ENCODE results near the gene RALGAPA2.

The RALGAPA2 gene

DNA sequence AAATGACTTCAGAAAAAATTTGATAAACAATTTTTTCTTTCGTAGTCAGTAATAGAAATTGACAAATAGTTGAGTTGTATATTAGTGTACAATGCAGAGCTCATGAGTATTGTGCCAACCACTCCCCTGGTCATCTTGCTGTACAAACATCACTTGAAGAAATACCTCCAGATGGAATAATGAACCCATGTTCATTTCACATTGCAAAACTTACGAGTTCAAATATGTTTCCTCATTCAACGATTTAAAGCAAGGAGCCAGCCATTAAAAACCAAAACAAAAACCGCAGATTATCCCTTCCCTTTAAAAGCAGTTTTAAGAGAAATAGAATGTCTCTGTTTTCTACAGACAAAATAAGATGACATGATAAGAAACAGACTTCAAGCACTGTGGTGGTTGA is 62.5 kb downstream of the RALGAPA2 start:
- DNase-seq (ENCODE audit: low read depth) = no peak
- no peak overlapping the region for H3K4me3 ChIP-seq (ENCODE audit: low read depth, low read length)

- no peak for DNase-seq (ENCODE audit: low read depth)
- no peak overlapping the region for H3K4me3 ChIP-seq (ENCODE audit: low read depth, low read length)
Measured at GRCh38 chr20:20643927-20644326, 68.5 kb downstream of the RALGAPA2 start.

GRCh38 chr20:20641783-20642182 is 70.7 kb downstream of the RALGAPA2 start:
- no peak overlapping the region for H3K4me3 ChIP-seq (ENCODE audit: low read depth, low read length)
- DNase-seq (ENCODE audit: low read depth) = no peak

DNA sequence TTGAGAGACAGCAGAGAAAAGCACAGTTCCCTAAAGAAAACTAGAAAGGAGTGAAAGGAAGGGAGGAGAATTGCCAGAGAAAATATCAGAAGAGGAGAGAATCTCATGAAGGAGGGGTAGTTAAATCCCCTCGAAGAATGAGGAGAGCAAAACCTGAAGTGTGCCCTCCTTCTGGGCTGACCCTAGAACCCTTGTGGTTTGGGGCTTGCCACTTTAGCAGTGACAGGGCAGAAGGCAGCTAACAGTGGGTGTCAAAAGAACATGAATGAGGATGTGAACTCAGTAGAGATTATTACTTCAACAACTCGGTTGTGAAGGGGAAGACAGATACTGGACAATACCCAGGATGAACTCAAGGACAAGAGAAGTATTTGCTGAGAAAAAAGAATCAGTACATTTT is 73.6 kb downstream of the RALGAPA2 start:
- H3K4me3 ChIP-seq (ENCODE audit: low read depth, low read length) = no peak overlapping the region
- no peak for DNase-seq (ENCODE audit: low read depth)

DNA sequence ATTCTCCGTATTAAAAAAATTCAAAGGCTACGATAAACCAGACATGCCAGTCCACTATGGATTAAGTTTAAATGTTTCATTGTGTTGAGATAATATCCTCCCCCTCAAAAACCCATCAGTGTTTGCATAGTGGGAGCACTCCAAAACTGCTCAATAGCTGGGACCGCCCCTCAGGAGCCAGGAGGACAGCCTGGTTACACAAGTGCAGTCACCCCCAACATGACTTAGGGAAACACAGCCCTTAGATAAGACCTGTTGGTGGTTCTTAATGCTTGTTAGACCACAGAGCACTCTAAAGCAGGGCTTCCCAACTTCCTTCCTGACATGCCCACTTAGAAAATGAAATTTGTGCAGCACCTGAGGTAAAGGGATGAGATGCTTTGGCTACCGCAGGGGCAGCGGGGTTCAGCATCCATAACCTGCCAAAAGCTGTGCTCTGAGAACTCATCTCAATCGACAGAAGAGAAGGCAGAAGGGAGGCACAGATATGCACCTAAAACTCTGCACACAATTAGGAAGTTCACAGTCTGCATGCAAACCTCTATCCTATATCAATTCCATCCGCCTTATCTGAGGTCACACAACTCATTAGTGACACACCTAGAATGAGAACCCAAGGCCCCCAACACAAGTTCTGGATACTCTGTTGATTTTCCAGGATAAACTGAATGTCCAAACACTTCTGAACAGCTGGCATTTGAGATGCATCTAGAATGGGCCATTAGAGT is 74.3 kb downstream of the RALGAPA2 start:
- H3K4me3 ChIP-seq (ENCODE audit: low read depth, low read length) = no peak overlapping the region
- no peak for DNase-seq (ENCODE audit: low read depth)

DNA sequence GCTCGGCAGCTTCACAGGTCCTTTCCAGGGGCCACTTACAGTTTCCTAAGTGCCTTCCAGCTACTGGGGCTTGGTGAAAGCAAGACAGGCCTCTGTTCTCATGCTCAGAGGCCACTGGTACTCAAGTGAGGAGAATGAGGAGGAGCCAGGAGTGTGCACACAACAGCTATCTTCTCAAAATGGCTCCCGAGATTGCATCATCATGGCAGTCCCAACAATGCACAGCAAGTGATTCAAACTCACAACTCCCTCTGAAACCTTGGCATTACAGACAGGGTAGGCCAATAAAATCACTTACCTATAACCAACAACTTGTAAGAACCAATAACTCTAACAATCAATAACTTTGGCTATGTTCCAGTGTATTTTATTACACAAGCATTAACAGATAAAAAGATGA is 77.4 kb downstream of the RALGAPA2 start:
- no peak overlapping the region for H3K4me3 ChIP-seq (ENCODE audit: low read depth, low read length)
- DNase-seq (ENCODE audit: low read depth) = no peak

DNA sequence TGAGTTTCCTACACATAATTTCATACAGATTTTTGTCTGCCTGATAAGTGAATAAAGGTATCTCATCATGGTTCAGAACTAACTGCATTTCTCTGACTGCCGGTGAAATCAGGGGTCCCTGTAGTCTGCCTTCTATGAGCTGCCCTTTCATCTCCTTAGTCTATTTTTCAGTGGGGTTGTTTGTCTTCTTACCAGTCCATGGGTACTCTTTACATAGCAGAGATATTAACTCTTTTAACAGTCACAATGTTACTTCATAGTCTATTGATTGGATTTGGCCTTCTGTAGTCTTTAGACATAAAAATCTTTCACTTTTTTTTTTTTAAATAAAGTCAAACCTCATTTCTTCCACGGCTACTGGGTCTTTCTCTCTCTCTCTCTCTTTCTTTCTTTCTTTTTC is 79.8 kb downstream of the RALGAPA2 start:
- DNase-seq (ENCODE audit: low read depth) = no peak
- H3K4me3 ChIP-seq (ENCODE audit: low read depth, low read length) = no peak overlapping the region

- no peak for DNase-seq (ENCODE audit: low read depth)
- H3K4me3 ChIP-seq (ENCODE audit: low read depth, low read length) = no peak overlapping the region
Measured at GRCh38 chr20:20630551-20630950, 81.9 kb downstream of the RALGAPA2 start.

- DNase-seq (ENCODE audit: low read depth) = no peak
- no peak overlapping the region for H3K4me3 ChIP-seq (ENCODE audit: low read depth, low read length)
Measured at GRCh38 chr20:20629556-20630188, 82.8 kb downstream of the RALGAPA2 start.

DNA sequence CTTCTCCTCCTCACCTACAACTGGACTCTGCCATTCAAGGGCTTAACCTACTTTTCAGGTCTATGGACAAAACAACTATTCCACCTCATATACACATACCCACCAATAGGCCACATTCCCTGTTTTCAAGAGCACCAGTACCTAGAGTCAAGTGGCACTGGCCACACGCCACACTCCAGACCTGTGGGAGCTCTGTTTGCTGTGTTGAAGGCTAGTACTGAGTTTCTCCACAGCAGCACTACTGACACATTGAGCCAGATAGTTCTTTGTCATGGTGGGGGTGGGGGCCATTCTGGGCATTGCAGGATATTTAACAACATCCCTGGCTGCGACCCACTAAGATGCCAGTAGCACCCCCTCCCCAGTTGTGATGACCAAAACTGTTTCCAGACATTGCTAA is 84.1 kb downstream of the RALGAPA2 start:
- no peak for DNase-seq (ENCODE audit: low read depth)
- no peak overlapping the region for H3K4me3 ChIP-seq (ENCODE audit: low read depth, low read length)

GRCh38 chr20:20627471-20627870 is 85.0 kb downstream of the RALGAPA2 start:
- DNase-seq (ENCODE audit: low read depth) = no peak
- H3K4me3 ChIP-seq (ENCODE audit: low read depth, low read length) = no peak overlapping the region

- DNase-seq (ENCODE audit: low read depth) = no peak
- no peak overlapping the region for H3K4me3 ChIP-seq (ENCODE audit: low read depth, low read length)
Measured at GRCh38 chr20:20624914-20625313, 87.5 kb downstream of the RALGAPA2 start.

- H3K4me3 ChIP-seq (ENCODE audit: low read depth, low read length) = no peak overlapping the region
- DNase-seq (ENCODE audit: low read depth) = no peak
Measured at GRCh38 chr20:20621195-20621594, 91.2 kb downstream of the RALGAPA2 start.

DNA sequence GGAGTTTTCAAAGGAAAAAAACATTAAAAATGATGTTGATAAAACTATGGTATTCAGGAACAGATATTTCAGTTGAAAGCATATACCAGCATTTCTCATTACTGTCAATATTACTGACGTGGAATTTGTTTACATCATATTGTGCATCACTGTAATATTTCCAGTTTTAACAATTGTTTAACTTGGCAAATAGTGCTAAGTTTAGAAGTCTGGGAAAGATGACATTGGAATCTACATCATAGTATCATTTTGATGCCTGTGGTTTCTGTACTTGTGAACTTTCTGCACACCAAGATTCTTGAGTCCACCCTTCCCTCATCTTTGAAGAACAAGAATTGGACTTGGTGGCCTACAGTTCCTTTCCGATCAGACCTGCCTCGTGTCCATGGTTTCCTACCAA is 98.1 kb downstream of the RALGAPA2 start:
- H3K4me3 ChIP-seq (ENCODE audit: low read depth, low read length) = no peak overlapping the region
- DNase-seq (ENCODE audit: low read depth) = no peak

DNA sequence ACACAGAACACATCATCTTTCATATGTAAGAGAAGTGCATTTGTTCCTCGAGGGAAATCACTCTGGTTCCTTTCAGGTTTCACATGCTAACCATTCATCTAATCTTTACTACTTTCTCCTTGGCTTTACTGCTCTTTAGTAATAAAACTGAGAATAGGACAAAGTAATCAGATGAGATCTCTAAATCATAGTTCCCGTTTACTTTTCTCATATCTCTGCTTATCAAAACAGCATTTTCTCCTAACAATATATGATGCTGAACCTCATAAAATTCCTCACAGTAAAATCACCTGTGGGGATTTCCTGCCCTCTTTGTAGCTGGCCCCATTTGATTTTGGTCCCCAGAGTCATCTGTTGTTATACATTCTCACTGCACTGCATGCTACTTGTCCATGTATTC is 100.2 kb downstream of the RALGAPA2 start:
- DNase-seq (ENCODE audit: low read depth) = no peak
- H3K4me3 ChIP-seq (ENCODE audit: low read depth, low read length) = no peak overlapping the region

DNA sequence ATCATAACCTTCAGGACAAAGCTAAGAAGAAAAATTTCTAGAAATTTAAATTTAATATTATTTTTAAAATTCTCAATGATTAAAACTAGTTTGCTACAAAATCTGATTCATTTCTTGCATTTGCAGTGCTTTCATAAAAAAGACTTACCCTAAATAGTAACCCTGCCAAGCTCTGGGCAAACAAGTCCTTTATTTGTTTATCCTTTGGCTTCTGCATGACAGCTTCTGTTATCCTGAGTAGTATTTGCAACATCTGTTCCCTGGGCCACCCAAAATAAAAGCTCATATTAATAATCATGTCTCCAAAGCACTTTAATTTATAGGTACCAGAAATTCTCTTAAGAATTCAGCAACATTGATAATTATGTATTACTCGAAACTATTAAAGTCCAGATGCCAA is 101.3 kb downstream of the RALGAPA2 start:
- no peak for DNase-seq (ENCODE audit: low read depth)
- no peak overlapping the region for H3K4me3 ChIP-seq (ENCODE audit: low read depth, low read length)

- DNase-seq (ENCODE audit: low read depth) = no peak
- no peak overlapping the region for H3K4me3 ChIP-seq (ENCODE audit: low read depth, low read length)
Measured at GRCh38 chr20:20609522-20609921, 102.9 kb downstream of the RALGAPA2 start.

- no peak for DNase-seq (ENCODE audit: low read depth)
- no peak overlapping the region for H3K4me3 ChIP-seq (ENCODE audit: low read depth, low read length)
Measured at GRCh38 chr20:20608641-20609040, 103.8 kb downstream of the RALGAPA2 start.

- DNase-seq (ENCODE audit: low read depth) = no peak
- H3K4me3 ChIP-seq (ENCODE audit: low read depth, low read length) = no peak overlapping the region
Measured at GRCh38 chr20:20608041-20608440, 104.4 kb downstream of the RALGAPA2 start.

DNA sequence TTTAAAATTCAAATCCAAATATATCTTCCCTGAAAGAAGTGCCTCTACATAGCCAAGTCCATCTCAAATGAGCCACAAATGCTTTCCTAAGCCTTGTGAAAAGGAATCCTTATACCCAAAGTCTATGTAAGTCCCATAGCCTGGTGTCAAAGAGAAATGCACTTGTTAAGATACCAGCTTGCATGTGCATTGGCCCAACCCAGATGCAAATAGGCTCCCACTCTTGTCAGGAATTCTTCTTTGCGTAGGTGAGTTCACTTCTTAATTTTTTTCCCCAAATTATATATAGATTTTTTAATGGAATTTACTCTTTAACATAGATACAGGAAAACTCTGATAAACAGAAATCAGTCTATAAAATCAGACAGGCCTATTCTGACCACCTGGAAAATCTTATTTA is 105.6 kb downstream of the RALGAPA2 start:
- DNase-seq (ENCODE audit: low read depth) = no peak

DNA sequence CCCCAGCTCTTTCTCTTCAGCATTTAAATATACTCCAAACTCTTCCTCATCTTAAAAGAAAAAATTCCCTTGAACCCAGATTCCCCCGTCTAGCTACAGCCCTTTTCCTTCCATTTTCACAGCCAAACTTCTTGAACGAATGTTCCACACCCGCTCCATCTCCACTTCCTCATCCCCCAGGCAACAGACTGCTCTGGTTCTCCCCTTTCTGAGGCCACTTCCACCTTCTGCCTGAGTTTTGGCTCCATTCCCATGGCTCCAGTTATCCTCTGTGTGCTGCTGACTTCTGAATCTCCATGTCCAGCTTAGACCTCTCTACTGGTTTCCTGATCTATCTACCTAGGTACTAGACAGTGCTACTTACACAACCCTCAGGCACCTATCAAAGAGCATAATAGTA is 106.4 kb downstream of the RALGAPA2 start:
- H3K4me3 ChIP-seq (ENCODE audit: low read depth, low read length) = no peak overlapping the region
- DNase-seq (ENCODE audit: low read depth) = no peak

More for the DNA sequence above, 105.6 kb downstream of the RALGAPA2 start:
- H3K4me3 ChIP-seq (ENCODE audit: low read depth, low read length) = no peak overlapping the region

Measured in skeletal muscle cell (primary cell).